Fibroblast of upper back skin (primary cell): Measurements from ENCODE around the gene ULBP1.
"Not testable (repeated sequence)": the region's sequence is repeated elsewhere in the genome, so short reads cannot be mapped to it uniquely, and the experiment has no call there.

ENCODE experiments used
- DNase-seq: peaks from one replicate; pipeline ENCODE4 v3.0.0-alpha.2; 2013

Gene ULBP1

GRCh38 chr6:149934249-149935156 lies 29.2 kb upstream of the ULBP1 start:
- peak; percentile 73 for DNase-seq

GRCh38 chr6:149935246-149935645 lies 28.5 kb upstream of the ULBP1 start:
- no peak for DNase-seq

GRCh38 chr6:149935668-149936067 lies 28.1 kb upstream of the ULBP1 start:
- no peak for DNase-seq

- DNase-seq: no peak
Observed at GRCh38 chr6:149936743-149937142, 27.0 kb upstream of the ULBP1 start.

GRCh38 chr6:149938013-149938570 lies 25.7 kb upstream of the ULBP1 start:
- DNase-seq: not testable (repeated sequence)

GRCh38 chr6:149938571-149939355 lies 25.0 kb upstream of the ULBP1 start:
- no peak for DNase-seq

- DNase-seq: no peak
Observed at GRCh38 chr6:149939356-149939648, 24.4 kb upstream of the ULBP1 start.

- no peak for DNase-seq
Observed at GRCh38 chr6:149939909-149940671, 23.7 kb upstream of the ULBP1 start.

GRCh38 chr6:149940672-149940982 lies 23.1 kb upstream of the ULBP1 start:
- DNase-seq: no peak

- peak; percentile 96 for DNase-seq
Observed at GRCh38 chr6:149941583-149942460, 21.9 kb upstream of the ULBP1 start, which contains the start of gene ULBP2. ULBP2 (plus strand) TSS chr6:149942014; CDS start chr6:149942073, 59 bp downstream.

- no peak for DNase-seq
Observed at GRCh38 chr6:149942461-149942829, 21.3 kb upstream of the ULBP1 start.

GRCh38 chr6:149943321-149943720 lies 20.4 kb upstream of the ULBP1 start:
- DNase-seq: not testable (repeated sequence)

- DNase-seq: not testable (repeated sequence)
Observed at GRCh38 chr6:149945276-149945675, 18.5 kb upstream of the ULBP1 start.

GRCh38 chr6:149946631-149947030 lies 17.1 kb upstream of the ULBP1 start:
- not testable (repeated sequence) for DNase-seq

- not testable (repeated sequence) for DNase-seq
Observed at GRCh38 chr6:149947533-149947932, 16.2 kb upstream of the ULBP1 start.

- DNase-seq: no peak
Observed at GRCh38 chr6:149948011-149948410, 15.7 kb upstream of the ULBP1 start.

GRCh38 chr6:149948616-149949015 lies 15.1 kb upstream of the ULBP1 start:
- DNase-seq: no peak

GRCh38 chr6:149950423-149950822 lies 13.3 kb upstream of the ULBP1 start:
- no peak for DNase-seq

- DNase-seq: no peak
Observed at GRCh38 chr6:149951096-149951495, 12.6 kb upstream of the ULBP1 start.

- DNase-seq: no peak
Observed at GRCh38 chr6:149951626-149952025, 12.1 kb upstream of the ULBP1 start.

- DNase-seq: not testable (repeated sequence)
Observed at GRCh38 chr6:149953390-149953789, 10.4 kb upstream of the ULBP1 start.

- not testable (repeated sequence) for DNase-seq
Observed at GRCh38 chr6:149953934-149954327, 9.8 kb upstream of the ULBP1 start.
